GM19099 (cell line): Measurements from ENCODE around the gene MPHOSPH9.

Experiments
- POLR2A ChIP-seq: IDR thresholded peaks from 3 replicates; pipeline ENCODE4 v1.6.1; 2011; ENCODE audit warnings: low read depth; ENCODE audit not compliant: insufficient read length; ENCODE audit errors: extremely low read depth

MPHOSPH9 gene

GRCh38 chr12:123266679-123267277 lies 33.8 kb upstream of the MPHOSPH9 start:
- TF ChIP-seq POLR2A = no peak

GRCh38 chr12:123265851-123266678 lies 33.1 kb upstream of the MPHOSPH9 start:
- no peak for TF ChIP-seq POLR2A

GRCh38 chr12:123264642-123265041 lies 31.7 kb upstream of the MPHOSPH9 start:
- no peak for TF ChIP-seq POLR2A

DNA sequence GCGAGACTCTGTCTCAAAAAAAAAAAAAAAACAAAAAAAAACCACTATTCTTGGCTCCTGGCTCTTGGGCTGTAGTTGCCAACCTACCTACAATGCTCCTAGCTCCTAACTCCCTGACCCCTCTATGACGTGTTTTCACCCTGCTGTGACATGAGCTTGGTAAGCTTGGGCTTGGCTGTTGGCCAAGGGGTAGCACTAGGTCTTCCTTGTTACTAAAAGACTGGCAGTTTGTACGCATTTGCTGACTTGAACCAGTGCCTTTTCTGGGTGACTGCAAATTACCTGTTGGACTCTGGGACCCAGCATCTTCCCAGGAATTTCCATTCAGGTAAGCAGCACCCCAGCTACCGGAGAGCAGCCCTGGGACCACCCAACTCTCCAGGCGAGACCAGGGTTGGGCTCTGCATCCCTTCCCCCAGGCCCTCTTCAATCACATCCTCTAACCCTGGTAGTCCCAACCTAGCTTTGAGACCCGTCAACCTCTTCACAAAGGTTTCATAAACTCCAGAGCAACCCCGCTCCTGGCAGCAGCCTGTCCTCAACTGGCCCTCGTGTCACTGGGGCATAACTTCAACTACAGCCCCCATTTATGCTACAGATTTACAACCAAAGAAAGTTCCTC lies 30.4 kb upstream of the MPHOSPH9 start:
- no peak for TF ChIP-seq POLR2A

DNA sequence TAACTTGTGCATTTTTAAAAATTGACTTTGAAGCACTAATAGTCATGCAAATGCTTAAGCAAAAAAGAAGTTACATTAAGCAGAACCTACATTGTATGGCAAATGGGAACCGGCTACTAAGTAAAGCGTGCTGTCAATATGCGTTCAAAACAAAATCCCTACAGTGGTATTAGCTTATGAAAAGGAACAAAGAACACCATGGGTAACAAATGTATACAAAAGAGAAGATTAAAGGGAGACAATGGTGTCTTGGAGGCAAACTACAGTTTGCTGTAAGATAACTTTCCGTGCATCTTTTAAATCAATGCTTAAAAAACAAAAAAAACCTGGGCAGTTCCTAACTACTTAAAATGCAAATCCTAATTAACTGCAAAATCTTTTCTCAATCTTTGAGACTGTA lies 28.3 kb upstream of the MPHOSPH9 start:
- TF ChIP-seq POLR2A = no peak

DNA sequence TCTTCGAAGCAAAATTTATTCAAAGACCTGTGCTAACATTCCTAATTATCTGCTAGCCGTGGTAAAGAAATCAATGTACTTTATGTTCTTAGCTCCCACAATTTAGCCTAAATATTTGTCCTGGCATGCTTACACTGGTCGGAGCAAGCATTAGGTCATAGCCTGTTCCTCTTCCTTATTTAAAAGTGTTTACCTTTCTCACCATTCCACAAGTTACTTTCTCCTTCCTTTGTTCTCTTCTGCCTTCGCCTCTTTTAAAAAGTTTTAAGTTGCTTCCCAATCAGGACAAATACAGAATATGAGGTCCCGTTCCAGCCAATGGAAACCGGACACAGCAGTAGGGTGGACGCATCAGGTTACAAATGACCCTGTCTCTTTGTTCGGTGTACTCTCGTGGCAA lies 27.1 kb upstream of the MPHOSPH9 start:
- TF ChIP-seq POLR2A = no peak

DNA sequence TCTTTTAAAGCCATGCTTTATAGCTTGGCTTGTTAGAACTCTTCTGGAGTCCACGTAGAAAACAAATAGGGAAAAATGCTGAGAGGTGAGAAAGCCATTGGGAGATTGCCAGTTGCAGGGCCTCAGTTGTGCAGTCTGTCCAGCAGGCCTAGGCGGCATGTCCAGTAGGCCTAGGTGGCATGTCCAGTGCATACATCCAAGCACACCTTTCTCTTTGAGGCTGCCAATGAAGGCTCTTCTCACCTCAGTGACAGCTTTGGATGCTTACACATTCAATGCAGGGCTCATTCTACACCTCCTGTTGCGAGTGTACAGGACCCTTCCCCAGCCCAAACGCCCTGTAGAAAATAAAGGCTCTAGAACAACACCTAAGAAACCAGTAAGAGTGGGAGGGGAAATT lies 25.7 kb upstream of the MPHOSPH9 start:
- no peak for TF ChIP-seq POLR2A

DNA sequence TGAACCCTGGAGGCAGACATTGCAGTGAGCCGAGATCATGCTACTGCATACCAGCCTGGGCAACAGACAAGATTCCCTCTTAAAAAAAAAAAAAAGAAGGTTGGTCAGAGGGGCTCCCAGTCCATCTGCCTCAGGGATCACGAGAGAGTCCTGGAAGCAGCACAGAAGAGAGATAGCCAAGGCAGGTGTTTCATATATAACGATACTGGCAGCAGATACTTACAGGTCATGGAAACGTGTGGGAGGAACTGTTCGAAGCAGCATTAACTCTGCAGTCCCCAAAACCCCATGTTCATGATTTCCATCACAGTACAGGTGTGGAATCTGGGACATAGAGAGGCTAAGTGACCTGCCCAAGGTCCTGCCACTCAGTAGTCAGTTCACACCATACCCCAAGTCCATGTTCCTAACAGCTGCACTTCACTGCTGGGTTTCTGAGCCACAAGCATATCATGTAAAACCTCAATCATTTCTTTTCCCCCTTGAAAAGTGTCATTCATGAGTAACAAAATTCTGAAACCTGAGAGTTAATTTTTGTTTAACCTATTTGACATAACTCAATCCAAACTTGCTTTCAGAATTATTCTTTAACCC lies 22.0 kb upstream of the MPHOSPH9 start:
- no peak for TF ChIP-seq POLR2A

DNA sequence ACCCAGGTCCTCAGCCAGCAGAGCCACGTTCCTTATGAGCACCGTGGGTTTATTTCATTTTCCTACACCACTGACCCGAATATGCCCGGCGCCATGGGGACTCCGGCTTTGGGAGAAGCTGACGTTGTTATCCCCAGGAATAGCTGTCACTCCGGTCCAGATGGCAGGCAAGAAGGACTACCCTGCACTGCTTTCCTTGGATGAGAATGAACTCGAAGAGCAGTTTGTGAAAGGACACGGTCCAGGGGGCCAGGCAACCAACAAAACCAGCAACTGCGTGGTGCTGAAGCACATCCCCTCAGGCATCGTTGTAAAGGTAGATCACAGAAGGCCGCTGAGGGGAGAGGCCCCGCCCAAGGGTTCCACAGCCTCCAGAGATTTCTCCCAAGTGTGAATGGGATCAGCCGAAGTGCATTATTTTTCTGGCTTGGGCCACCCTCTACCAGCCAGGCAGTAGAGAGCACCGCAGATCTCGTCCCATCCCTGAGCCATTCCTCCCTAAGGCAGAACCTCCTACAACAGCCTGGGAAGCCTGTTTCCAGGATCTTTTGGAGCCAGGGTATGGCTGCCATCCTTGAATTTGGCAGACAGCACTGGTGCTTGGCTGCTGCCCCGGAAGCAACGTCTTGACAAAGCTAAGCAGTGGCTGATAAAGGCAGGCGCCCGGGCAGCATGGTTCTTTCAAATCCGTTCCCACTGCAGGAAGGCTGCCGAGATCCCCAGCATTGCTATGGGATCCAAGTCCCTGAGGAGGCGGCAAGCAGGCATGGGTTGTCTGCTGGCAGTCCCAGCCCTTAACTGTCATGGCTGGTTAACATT lies 20.9 kb upstream of the MPHOSPH9 start:
- no peak for TF ChIP-seq POLR2A

DNA sequence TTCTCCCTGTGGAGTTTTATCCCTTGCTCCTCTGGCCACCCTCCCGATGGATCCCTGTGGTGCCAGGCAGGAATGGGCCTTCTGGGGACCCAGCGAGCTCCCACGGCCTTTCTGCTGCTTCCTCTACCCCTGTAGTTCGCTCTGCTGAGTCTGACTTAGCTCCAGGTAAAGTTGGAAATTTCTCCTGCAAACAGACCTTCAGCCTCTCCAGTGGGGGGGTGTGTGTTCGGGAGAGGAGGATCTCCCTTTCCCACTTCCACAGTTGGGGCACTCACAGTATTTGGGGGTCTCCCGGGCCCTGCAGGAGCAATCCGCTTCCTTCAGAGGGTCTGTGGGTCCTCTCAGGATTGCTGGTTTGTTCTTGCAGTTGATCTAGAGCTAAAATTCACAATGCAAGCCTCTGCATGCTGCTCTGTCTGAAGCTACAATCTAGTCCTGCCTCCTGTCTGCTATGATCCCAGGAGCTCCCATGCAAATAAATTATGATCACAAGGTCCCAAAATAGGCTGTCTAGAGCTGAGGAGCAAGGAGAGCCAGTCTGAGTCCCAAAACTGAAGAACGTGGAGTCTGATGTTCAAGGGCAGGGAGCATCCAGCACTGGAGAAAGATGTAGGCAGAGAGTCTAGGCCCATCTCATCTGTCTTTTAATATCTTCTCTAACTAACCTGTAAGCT lies 18.6 kb upstream of the MPHOSPH9 start:
- TF ChIP-seq POLR2A = no peak

DNA sequence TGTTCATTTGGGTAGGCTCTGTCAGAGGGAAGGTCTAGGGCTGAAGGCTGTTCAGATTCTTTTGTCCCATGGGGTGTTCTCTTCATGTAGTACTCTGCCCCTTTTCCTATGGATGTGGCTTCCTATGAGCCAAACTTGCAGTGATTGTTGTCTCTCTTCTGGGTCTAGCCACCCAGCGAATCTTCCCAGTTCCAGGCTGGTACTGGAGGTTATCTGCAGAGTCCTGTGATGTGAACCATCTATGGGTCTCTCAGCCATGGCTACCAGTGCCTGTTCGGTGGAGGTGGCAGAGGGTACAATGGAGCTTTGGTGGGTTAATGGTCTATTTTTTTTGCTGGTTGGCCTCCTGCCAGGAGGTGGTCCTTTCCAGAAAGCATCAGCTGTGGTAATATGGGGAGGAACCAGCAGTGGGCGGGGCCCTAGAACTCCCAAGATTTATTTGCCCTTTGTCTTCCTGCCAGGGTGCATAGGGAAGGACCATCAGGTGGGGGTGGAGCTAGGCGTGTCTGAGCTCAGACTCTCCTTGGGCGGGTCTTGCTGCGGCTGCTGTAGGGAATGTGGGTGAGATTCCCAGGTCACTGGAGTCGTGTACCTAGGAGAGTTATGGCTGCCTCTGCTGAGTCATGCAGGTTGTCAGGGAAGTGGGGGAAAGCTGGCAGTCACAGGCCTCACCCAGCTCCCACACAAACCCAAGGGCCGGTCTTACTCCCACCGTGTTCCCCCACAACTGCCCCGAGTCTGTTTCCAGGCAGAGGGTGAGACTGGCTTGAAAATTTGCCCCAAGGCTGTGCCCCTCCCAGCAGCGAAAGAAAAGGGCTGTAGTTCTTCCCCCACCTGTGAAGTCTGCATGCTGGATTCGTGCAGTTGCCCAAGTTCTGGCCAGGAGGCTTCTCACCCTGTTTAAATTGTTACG lies 17.8 kb upstream of the MPHOSPH9 start:
- TF ChIP-seq POLR2A = no peak

DNA sequence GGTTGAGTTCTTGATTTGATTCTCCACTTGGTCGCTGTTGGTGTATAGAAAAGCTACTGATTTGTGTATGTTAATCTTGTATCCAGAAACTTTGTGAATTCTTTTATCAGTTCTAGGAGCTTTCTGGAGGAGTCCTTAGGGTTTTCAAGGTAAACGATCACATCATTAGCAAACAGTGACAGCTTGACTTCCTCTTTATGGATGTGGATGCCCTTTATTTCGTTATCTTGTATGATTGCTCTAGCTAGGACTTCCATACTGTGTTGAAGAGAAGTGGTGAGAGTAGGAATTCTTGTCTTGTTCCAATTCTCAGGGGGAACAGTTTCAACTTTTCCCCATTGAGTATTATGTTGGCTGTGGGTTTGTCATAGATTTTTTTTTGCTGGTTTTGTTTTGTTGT lies 12.7 kb upstream of the MPHOSPH9 start:
- TF ChIP-seq POLR2A = no peak

- no peak for TF ChIP-seq POLR2A
These were observed 10.8 kb upstream of the MPHOSPH9 start for GRCh38 chr12:123243671-123244262.

- TF ChIP-seq POLR2A = no peak
These were observed 9.4 kb upstream of the MPHOSPH9 start for GRCh38 chr12:123242116-123242904.
